ENCODE measurements around the gene MEGF6.

The MEGF6 gene

GRCh38 chr1:3611170-3612019 is at the start of gene MEGF6:
Gene MEGF6 (minus strand): TSS chr1:3611508. CDS start chr1:3611268, 240 bp downstream.
- DNase-seq: peak; percentile 86

- DNase-seq: no peak
These were observed 49.4 kb upstream of the MEGF6 start for GRCh38 chr1:3660704-3661103.

GRCh38 chr1:3659093-3659492 is 47.8 kb upstream of the MEGF6 start:
- DNase-seq: no peak

- DNase-seq: no peak
These were observed 46.9 kb upstream of the MEGF6 start for GRCh38 chr1:3658231-3658615.

GRCh38 chr1:3657578-3658230 is 46.4 kb upstream of the MEGF6 start:
- DNase-seq: no peak

GRCh38 chr1:3657096-3657475 is 45.8 kb upstream of the MEGF6 start:
- no peak for DNase-seq

- no peak for DNase-seq
These were observed 45.3 kb upstream of the MEGF6 start for GRCh38 chr1:3656450-3657095.

GRCh38 chr1:3654549-3655281 is 43.4 kb upstream of the MEGF6 start:
- no peak for DNase-seq

- no peak for DNase-seq
These were observed 41.9 kb upstream of the MEGF6 start for GRCh38 chr1:3653286-3653618.

- DNase-seq: peak; percentile 38
These were observed 41.4 kb upstream of the MEGF6 start for GRCh38 chr1:3652548-3653285.

GRCh38 chr1:3651930-3652547 is 40.7 kb upstream of the MEGF6 start, which contains the start of gene TP73:
Gene TP73 (plus strand): TSS chr1:3652516. CDS start chr1:3682366, 29,850 bp downstream.
- peak; percentile 70 for DNase-seq

- DNase-seq: no peak
These were observed 40.0 kb upstream of the MEGF6 start for GRCh38 chr1:3651026-3651929.

- no peak for DNase-seq
These were observed 39.1 kb upstream of the MEGF6 start for GRCh38 chr1:3650248-3651025.

GRCh38 chr1:3649342-3650247 is 38.3 kb upstream of the MEGF6 start, which contains the start of gene WRAP73:
Gene WRAP73 (minus strand): TSS chr1:3650103. CDS start chr1:3649999, 104 bp downstream.
- peak; percentile 92 for DNase-seq

GRCh38 chr1:3646596-3646995 is 35.3 kb upstream of the MEGF6 start:
- DNase-seq: no peak

- no peak for DNase-seq
These were observed 34.5 kb upstream of the MEGF6 start for GRCh38 chr1:3645666-3646355.

- DNase-seq: no peak
These were observed 33.9 kb upstream of the MEGF6 start for GRCh38 chr1:3645247-3645646.

- no peak for DNase-seq
These were observed 33.0 kb upstream of the MEGF6 start for GRCh38 chr1:3644273-3644672.
